ENCODE measurements around the gene NCK1.

DNA sequence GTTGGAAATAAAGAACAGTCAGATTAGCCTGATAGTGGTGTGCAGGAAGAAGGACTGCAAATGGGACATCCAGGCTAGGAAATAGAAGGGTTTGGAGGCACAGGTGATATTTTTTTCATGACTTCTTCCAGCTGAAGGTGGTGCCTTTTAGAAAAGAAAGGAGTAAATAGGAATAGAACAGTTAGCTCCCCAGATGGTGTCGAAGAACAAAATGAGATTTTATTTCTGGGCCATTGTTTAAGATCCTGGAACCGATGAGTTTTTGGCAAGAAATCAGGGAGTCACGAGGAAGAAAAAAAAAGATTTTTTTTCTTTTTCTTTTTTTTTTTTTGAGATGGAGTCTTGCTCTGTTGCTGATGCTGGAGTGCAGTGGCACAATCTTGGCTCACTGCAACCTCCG, 9.8 kb upstream of the NCK1 start:
- TF ChIP-seq, protein P1, sequence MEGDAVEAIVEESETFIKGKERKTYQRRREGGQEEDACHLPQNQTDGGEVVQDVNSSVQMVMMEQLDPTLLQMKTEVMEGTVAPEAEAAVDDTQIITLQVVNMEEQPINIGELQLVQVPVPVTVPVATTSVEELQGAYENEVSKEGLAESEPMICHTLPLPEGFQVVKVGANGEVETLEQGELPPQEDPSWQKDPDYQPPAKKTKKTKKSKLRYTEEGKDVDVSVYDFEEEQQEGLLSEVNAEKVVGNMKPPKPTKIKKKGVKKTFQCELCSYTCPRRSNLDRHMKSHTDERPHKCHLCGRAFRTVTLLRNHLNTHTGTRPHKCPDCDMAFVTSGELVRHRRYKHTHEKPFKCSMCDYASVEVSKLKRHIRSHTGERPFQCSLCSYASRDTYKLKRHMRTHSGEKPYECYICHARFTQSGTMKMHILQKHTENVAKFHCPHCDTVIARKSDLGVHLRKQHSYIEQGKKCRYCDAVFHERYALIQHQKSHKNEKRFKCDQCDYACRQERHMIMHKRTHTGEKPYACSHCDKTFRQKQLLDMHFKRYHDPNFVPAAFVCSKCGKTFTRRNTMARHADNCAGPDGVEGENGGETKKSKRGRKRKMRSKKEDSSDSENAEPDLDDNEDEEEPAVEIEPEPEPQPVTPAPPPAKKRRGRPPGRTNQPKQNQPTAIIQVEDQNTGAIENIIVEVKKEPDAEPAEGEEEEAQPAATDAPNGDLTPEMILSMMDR (conservative IDR thresholded peaks at IDR 0.05; ENCODE audit: low read depth in 2 of 2) = no peak
- TF ChIP-seq EZH2 (IDR thresholded peaks at IDR 0.05; ENCODE audit: low read depth, unreplicated experiment) = no peak
- TF ChIP-seq POLR2AphosphoS5 (IDR thresholded peaks at IDR 0.05; ENCODE audit: low read depth) = no peak
- no peak for TF ChIP-seq STAT1 (IDR thresholded peaks at IDR 0.05; ENCODE audit: unreplicated experiment)
- TF ChIP-seq EZH2phosphoT487 (IDR thresholded peaks at IDR 0.05; ENCODE audit: unreplicated experiment) = no peak
- TF ChIP-seq NANOG (IDR thresholded peaks at IDR 0.05; ENCODE audit: borderline replicate concordance) = no peak
- no peak for TF ChIP-seq ZNF114 (CRISPR knock-in tag; IDR thresholded peaks at IDR 0.05)
- TF ChIP-seq, protein P2, sequence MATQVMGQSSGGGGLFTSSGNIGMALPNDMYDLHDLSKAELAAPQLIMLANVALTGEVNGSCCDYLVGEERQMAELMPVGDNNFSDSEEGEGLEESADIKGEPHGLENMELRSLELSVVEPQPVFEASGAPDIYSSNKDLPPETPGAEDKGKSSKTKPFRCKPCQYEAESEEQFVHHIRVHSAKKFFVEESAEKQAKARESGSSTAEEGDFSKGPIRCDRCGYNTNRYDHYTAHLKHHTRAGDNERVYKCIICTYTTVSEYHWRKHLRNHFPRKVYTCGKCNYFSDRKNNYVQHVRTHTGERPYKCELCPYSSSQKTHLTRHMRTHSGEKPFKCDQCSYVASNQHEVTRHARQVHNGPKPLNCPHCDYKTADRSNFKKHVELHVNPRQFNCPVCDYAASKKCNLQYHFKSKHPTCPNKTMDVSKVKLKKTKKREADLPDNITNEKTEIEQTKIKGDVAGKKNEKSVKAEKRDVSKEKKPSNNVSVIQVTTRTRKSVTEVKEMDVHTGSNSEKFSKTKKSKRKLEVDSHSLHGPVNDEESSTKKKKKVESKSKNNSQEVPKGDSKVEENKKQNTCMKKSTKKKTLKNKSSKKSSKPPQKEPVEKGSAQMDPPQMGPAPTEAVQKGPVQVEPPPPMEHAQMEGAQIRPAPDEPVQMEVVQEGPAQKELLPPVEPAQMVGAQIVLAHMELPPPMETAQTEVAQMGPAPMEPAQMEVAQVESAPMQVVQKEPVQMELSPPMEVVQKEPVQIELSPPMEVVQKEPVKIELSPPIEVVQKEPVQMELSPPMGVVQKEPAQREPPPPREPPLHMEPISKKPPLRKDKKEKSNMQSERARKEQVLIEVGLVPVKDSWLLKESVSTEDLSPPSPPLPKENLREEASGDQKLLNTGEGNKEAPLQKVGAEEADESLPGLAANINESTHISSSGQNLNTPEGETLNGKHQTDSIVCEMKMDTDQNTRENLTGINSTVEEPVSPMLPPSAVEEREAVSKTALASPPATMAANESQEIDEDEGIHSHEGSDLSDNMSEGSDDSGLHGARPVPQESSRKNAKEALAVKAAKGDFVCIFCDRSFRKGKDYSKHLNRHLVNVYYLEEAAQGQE (IDR thresholded peaks at IDR 0.05; ENCODE audit: unreplicated experiment) = no peak
